ENCODE data around the gene SEC24D. TPM values are rescaled to one million over a fixed set of nuclear protein-coding genes. Genes with fewer than 3 reads are reported as not detected.

The SEC24D gene
- total and polyA plus RNA-seq, 2 of the 8 experiments (the other 6 are each of a cell fraction or from before 2014, with no cell fraction given), result 28.9 to 91.6 TPM

GRCh38 chr4:118762730-118763477, 73.0 kb downstream of the SEC24D start:
- H3K27ac ChIP-seq (ENCODE audit: low read depth, low read length), result no peak overlapping the region
- no peak overlapping the region for H3K56ac ChIP-seq (replicated peaks; ENCODE audit: insufficient read length, low read depth, low read length)
- H3K4me1 ChIP-seq (replicated peaks in 1 of 4; ENCODE audit: control insufficient read depth in 3 of 4, insufficient read depth in 4 of 4, low read length in 3 of 4), result no peaks in the 10 kb centered on the region
- ChIA-PET CTCF (ENCODE audit: partially characterized antibody) (no interaction called here), POLR2A (ENCODE audit: partially characterized antibody) (interaction anchor here (0.6 kb wide), 1 partner anchor 116 kb away, joined by 3 read pairs; no protein-coding TSS in a partner anchor)
- H3K14ac ChIP-seq (ENCODE audit: insufficient read length), result no peak overlapping the region
- no peaks in the 10 kb centered on the region for H3K79me2 ChIP-seq (ENCODE audit: control insufficient read depth in 1 of 2, insufficient read depth in 2 of 2, low read length in 2 of 2)
- no peak overlapping the region for H4K8ac ChIP-seq (ENCODE audit: extremely low read depth, insufficient read depth, low read length)
- no peak overlapping the region for H2BK5ac ChIP-seq (ENCODE audit: low read depth, low read length)
- no peak overlapping the region for H3K18ac ChIP-seq (ENCODE audit: extremely low read depth, low read length)
- H2AK5ac ChIP-seq (ENCODE audit: low read depth, low read length), result no peak overlapping the region
- 91% methylated on average over 3 of the region's 3 CpGs; no CpG with 5 or more reads in 1 of the 2 experiments for WGBS, 2 experiments (ENCODE audit: extremely low coverage in 1 of 2, insufficient coverage in 1 of 2, insufficient read length in 1 of 2, insufficient replicate concordance in 2 of 2, low coverage in 1 of 2, low lambda C conversion rate in 2 of 2, missing lambda C conversion rate in 1 of 2)
- no peak overlapping the region for H4K91ac ChIP-seq (replicated peaks; ENCODE audit: insufficient read length, low read length)
- DNase-seq (ENCODE audit: low read depth in 1 of 2, low spot score in 2 of 2), result no peak
- H2AFZ ChIP-seq (ENCODE audit: low read length), result no peak overlapping the region
- H3K4me2 ChIP-seq (ENCODE audit: insufficient read depth in 1 of 2, low read depth in 2 of 2, low read length in 2 of 2), result no peak overlapping the region
- H3K9me3 ChIP-seq (ENCODE audit: insufficient read depth in 2 of 2, low read depth in 1 of 2, low read length in 1 of 2), result no peaks in the 10 kb centered on the region
- no peaks in the 10 kb centered on the region for H3K27me3 ChIP-seq (replicated peaks in 1 of 4; ENCODE audit: control insufficient read depth in 3 of 4, extremely low read depth in 1 of 4, insufficient read depth in 3 of 4, low read length in 3 of 4)
- no peaks in the 10 kb centered on the region for H4K20me1 ChIP-seq (replicated peaks in 1 of 2; ENCODE audit: control insufficient read depth in 1 of 2, insufficient read depth in 2 of 2, low read length in 2 of 2)
- no peak overlapping the region for H2BK12ac ChIP-seq (ENCODE audit: low read depth, low read length)
- no peak overlapping the region for H3K4me3 ChIP-seq (ENCODE audit: extremely low read depth in 1 of 4, insufficient read depth in 2 of 4, low read depth in 3 of 4, low read length in 4 of 4)
- H2BK15ac ChIP-seq (ENCODE audit: low read length), result no peak overlapping the region
- no peak overlapping the region for H3K4ac ChIP-seq (replicated peaks; ENCODE audit: insufficient read length, low read depth, low read length)
- H3K79me1 ChIP-seq (ENCODE audit: low read depth, low read length), result no peaks in the 10 kb centered on the region
- no peak overlapping the region for H4K5ac ChIP-seq (ENCODE audit: insufficient read length, low read depth, low read length)
- FAIRE-seq, result no peak
- no peak overlapping the region for H2BK20ac ChIP-seq (ENCODE audit: low read length)
- H2BK120ac ChIP-seq (replicated peaks; ENCODE audit: low read depth, low read length), result no peak overlapping the region
- no peak overlapping the region for H3K9ac ChIP-seq (replicated peaks in 1 of 4; ENCODE audit: extremely low read depth in 1 of 4, low read depth in 3 of 4, low read length in 3 of 4)
- H3K23ac ChIP-seq (ENCODE audit: insufficient read length), result no peak overlapping the region
- H3K23me2 ChIP-seq (ENCODE audit: low read depth, low read length), result no peaks in the 10 kb centered on the region
- peaks cover 12 to 54% (median 35%) of the 10 kb centered on the region in 4 experiments; a peak in 7 of 8 replicates for H3K36me3 ChIP-seq (ENCODE audit: control insufficient read depth in 2 of 4, insufficient read depth in 4 of 4, low read length in 3 of 4)
- no peak for TF ChIP-seq SIX5 (IDR thresholded peaks at IDR 0.05; ENCODE audit: low read depth, low read length)
- no peak for TF ChIP-seq SP2 (IDR thresholded peaks at IDR 0.05; ENCODE audit: low read length)
- no peak for TF ChIP-seq SIRT6 (IDR thresholded peaks at IDR 0.05; ENCODE audit: low read length)
- no peak for TF ChIP-seq CHD1 (IDR thresholded peaks at IDR 0.05; ENCODE audit: low read depth, low read length)
- TF ChIP-seq MAX (IDR thresholded peaks at IDR 0.05), result no peak
- no peak for TF ChIP-seq NRF1 (IDR thresholded peaks at IDR 0.05; ENCODE audit: low read depth, low read length)
- no peak for TF ChIP-seq JUN (IDR thresholded peaks at IDR 0.05; ENCODE audit: low read depth, low read length)
- TF ChIP-seq CREB1 (IDR thresholded peaks at IDR 0.05), result no peak
- TF ChIP-seq RFX5 (IDR thresholded peaks at IDR 0.05; ENCODE audit: borderline replicate concordance, low read depth, low read length), result no peak
- TF ChIP-seq CTBP2 (IDR thresholded peaks at IDR 0.05; ENCODE audit: borderline replicate concordance, insufficient read depth, insufficient read length, low read length), result no peak
- no peak for TF ChIP-seq KDM4A (IDR thresholded peaks at IDR 0.05; ENCODE audit: low read depth, low read length, severe bottlenecking)
- no peak for TF ChIP-seq SP1 (IDR thresholded peaks at IDR 0.05; ENCODE audit: low read depth, low read length)
- TF ChIP-seq POU5F1 (IDR thresholded peaks at IDR 0.05; ENCODE audit: low read depth, low read length), result no peak
